ENCODE data around the gene SH3BP5L.

Gene SH3BP5L

DNA sequence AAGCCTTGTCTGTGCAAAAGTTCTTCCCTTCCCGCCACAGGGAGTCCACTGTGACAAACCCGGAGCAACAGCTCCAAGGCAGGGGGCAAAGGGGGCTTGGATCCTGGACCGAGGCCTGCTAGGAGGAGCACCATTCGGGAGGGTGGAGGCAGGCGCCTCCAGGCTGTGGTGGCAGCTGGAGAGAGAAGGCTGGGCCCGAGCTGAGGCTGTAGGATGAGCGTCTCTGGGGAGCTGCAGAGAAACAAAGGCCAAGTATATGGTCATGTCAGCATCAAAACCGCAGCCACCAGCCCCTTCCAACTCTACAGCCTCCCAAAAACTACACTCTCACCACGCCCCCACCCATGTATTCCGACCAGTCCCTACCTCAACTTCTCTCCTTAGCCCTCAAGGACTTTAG is 579 bp downstream of the SH3BP5L start:
- no peak for DNase-seq

DNA sequence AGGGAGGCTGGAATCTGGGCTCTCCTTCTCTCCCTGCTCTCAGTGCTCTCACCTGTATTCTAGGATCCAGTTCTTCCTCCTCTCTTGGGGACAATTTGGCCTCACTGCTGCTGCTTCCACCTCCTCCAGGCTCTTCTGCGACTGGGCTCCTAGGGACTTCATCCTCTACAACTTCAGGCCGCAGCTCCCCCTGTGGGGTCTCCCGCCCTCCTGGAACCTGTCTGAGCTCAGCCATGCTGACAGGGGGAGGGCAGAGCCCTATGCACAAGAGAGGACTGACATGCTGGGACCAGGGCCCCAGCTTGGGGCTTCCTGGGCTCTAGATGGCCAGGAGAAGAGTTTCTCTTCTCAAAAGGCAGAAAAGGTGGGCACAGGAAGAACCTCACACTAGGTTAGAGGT is 1.0 kb downstream of the SH3BP5L start:
- DNase-seq: no peak

DNA sequence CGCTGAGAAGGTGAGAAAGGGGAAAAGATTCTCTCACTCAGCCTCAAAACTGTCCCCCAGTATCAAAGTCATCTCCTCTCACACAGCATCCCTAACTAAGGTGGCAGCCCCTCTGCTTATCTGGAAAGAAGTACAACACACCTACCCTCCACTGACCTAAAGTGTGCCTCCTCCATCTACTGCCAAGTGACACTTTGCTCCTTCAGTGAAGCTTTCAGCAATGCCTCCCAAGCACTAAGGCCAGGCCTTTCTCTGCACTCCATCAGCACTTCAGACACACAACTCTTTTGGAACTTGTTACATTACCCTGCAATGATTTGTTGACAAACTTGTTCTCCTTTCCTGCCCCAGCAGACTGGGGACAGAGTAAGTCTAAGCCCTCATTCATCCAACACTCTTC is 1.4 kb downstream of the SH3BP5L start:
- no peak for DNase-seq

DNA sequence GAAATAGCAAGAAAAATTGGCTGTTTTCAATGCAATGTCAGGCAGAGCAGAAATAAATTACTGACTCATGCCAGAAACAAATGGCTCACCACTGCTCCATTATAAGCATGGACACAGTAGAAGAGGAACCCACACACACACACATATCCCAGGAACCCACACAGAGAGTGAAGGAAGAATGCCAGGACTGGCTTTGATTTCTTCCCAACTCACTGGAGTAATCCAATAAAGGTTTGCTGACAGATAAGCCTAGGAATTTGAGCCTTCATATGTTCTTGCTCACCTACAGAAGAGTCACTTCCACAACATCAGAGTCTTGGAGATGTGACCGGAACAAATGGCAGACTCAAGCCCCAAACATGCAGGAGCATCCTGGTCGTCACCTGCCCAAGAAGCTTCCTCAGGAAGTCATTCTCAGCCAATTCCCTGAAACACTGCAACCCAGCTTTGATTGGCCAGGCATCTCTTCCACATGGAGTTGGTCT is 2.2 kb downstream of the SH3BP5L start:
- peak; percentile 54 for DNase-seq

DNA sequence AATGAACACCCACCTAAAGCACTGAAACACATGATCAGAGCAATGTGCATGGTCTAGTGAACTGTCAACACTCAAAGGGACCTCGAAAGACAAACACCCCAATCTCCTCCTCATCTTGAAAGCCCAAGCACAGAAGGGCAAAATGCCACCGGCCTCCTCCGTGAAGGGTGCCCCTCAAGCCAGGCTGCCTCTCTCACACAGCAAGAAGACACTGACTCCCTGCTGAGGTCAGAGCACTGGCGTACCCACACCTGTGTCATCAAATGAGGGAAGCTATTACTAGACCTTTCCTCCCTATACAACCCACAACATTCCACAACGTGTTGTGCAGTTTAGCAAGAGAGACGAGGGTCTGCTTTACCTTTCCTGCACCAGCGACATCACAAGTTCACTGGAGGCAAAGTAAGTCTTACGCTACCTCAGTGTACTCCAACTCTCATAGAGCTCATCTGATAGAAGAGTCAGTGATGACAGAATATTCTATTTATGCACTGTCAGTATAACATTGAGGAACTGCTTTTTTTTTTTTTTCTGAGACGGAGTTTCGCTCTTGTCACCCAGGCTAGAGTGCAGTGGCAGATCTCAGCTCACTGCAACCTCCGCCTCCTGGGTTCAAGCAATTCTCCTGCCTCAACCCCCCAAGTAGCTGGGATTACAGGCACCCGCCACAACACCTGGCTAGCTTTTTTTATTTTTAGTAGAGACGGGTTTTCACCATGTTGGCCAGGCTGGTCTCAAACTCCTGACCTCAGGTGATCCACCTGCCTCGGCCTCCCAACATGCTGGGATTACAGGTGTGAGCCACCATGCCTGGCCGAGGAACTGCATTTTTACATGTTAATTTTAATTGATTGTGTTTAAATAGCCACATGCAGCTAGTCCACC is 3.3 kb downstream of the SH3BP5L start:
- no peak for DNase-seq

DNA sequence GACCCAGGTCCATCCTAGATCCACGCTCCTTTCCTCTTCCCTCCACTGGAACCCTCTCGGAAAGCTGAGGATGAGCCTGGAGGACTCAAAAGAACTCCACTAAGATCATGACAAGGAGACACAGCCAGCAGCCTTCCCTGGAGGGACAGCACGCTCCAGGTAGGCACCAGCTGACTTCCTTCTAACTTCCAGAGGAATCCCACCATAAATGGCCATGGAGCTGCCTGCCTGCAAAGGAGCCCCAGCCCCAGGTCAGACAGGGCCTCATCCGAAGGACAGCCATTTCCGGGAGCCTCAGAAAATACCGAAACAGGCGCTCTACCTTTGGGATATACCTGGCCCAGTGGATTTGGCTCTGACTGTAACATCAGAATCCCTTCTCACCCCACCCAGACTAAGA is 4.1 kb downstream of the SH3BP5L start:
- DNase-seq: no peak

DNA sequence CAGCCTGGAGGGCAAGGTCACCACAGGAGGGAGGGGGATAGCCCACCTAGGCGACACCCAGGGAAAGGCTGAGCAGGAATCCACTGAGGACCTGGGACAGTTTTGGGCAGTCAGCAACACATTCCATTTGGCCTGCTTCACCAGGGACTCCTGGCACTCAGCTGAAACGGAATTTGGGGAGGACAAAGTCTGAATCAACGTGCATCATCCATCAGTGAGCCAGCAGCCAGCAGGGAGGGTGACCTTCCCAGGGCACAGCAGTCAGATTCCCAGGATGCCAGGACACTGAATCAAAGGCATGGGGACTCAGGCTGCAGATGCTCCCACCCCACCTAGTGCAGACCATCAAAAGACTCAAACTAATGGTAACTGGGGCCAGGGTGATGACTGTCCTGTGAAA is 4.6 kb downstream of the SH3BP5L start:
- no peak for DNase-seq

DNA sequence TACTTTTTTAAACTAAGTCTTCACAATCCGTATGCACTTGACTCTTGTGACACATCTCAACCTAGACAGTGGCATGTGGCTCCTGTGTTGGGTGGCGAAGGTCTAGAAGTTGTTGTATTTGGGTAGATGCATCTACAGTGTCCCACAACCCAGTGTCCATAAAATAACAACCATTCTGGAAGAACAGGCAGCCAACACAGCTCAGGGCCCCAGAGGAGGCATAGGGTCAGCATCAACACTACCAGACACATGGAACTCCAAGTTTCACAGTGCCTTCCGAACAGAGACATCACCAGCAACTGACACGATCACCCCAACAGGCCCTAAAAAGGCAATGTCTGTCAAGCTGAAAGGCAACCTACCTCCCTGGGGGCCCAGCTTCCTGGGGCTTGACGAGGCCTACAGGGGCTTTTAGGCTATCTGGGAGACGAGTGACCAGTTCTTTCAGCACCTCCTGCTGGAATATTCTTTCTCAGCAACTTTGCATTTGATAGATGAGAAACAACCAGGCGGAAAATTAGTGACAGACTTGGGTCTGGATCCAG is 5.6 kb downstream of the SH3BP5L start:
- DNase-seq: no peak

DNA sequence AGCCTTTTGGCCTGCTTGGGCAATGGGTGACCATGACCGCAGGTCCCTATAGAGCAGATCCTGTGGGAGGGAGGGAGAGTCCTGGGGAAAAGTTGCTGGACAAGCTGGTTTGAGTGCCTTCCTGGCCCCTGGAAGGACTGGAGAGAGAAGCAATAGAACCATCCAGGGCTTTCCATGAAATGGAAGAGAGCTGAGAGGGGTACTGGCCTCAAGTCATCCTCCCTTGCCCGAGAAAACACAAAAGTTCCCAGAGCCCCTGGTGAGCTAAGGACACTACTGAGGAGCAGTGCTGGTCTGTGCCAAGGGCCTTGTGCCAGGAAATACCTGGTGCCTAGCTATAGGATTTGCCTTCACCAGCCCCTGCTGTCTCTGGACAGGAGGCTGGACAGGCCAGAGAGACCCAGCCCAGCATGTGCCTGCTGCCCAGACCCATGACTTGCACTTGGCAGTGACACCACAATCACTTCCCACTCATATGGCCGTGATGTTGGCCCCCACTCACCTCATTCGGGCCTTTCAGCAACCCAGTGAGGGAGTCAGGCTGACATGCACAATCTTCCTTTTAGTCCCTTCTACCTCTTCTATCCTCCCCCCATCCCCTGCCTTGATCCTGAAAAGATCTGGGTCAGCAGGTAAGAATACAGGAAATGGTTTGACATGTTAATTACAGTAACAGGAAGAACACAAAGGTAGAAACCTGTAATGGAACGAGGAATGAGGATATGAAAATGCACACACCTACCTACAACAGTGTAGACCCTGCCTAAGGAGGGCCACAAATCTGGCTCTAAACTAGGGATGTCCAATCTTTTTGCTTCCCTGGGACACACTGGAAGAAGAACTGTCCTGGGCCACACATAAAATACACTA is 7.0 kb downstream of the SH3BP5L start:
- no peak for DNase-seq

DNA sequence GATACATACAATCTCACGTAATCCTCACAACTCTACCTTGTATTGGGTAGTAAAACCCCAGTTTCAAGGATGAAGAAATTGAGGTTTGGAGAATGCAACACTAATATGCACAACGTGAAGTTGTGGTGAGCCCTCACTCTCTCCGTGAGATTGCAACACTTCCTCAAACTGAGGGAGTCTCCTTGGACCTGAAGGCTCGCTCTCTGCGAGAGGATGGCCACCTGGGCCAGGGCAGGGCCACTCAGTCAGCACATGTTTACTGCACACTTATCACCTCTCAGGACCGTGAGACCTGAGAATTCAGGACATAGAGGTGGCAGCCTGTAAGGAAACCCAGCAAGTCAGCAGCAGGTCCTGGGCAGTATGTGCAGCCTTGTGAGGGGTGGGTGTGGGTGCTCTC is 8.7 kb downstream of the SH3BP5L start:
- no peak for DNase-seq

DNA sequence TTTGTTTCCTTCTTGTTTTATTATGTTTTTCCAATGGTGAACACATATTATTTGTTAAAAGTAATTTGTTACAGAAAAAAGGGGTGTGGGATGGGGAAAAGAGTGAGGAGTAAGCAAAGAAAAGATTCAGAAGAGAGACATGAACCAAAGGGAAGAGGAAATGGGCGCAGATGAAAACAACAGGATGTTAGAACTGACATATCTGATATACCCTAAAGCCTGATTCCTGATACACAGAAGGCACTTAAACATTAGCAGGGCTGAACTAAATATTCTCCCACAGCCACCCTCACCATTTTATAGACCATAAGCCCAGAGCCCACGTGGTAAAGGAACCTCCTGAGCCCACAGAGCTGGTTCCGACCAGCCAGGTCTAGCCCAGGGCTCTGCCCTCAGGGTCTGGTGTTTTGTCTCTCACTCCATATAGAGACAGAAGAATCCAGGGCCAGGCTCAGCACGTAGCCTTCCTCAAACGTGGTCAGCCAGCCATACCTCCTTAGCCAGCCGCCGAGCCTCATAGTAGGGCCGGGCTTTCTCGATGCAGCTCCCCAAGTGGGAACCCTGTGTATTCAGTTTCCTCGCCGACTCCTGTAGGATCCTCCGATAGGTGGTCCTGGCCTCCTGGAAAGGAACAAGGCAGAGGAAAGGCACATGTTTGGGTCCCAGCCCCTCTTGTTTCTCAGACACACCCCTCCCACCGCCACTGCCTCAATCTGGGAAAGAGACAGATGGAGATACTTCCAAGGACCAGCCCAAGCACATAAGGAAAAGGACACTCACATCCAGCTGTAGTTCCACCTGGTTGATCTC is 9.5 kb downstream of the SH3BP5L start:
- DNase-seq: no peak

DNA sequence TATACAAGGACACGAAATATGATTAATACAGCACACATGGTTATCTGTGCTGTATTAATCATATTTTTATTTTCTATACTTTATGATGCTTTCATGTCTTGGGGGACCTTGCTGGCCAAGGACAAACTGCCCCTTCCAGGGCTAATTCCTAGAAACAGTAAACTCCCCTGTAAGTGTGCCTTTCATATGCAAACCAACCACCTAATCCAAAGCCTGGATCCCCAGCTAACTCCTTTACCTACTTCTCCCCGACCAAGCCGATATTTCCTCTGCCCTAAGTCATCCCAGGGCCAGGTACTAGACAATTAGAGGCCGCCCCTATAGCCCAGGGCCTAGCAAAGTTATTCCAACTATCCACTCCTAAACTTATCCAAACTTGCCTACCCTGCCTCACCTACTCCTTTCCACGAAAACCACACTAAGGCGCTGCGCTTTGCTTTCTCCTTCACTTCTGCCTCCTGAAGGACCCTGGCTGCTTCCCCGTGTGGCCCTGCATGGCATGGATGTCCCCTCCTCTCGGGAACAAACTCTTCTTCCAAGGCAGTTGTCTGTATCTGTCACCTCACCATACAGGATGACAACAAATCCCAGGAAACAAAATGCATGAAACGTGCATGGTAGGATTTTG is 10.2 kb downstream of the SH3BP5L start:
- DNase-seq: no peak

DNA sequence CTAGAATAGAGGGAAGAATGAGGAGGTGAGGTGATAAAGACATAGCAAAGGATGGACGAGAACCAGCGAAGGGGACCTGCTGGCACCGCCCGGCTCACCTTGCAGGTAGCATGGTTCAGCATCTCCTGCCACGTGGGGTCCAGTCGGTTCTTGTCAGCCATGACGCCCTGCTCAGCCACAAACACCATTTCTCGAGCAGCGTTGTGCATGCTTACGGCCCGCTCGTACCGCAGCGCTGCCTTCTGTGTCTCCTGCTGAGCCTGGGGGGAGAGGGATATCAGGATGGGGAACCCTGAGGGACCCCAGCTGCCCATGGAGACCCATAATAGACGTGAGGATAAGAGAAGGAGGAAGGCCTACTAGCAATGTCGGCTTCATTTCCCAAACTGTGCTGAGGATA is 11.4 kb downstream of the SH3BP5L start:
- DNase-seq: no peak

DNA sequence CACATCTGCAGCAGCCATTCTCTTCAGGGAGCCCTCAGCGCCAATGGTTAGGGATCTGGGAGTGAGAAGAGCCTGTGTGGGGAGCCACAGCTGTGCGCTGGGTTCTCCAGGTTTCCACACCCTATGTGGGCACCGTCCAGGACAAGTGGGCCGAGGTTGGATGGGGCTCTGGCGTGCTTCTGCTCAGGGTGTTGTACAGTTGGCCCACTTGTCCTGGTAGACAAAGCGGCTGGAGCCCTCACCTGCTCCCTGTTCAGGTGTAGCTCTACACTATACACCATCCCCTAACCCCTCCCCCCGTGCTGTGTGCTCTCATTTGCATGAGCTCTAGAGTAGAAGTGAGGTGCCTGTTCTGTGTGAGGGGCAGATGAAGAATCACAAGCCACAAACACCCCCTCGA is 12.2 kb downstream of the SH3BP5L start:
- no peak for DNase-seq

DNA sequence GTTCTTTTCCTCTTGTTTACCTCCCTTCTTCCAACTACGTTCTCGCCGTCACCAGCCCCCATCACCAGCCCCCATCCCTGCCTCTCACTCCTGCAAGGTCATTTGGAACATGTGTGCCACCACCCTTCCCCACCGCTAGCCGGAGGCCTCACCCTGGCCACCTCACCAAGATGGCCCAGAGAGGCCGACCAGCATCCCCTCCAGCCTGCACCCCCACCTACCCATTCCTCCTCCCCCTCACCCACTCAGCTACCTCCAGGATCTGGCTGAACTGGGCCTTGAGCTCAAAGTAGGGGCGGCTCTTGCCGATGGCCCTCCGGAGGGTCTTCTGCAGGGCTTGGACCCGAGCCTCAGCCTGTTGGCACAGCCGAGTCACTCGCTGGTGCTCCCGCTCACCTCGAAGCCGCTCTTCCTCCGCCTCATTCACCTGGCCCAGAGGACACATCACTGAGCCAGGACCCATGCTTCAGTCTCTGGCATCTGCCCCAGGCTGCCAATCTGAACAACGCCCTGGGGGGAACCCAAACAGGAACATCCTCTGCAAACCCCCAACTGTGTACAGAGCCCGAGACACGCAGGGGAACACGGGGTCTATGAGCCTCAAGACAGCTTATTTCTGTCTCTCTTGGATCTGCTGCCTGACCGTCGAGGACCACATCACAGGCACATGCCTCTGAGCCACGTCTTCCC is 12.8 kb downstream of the SH3BP5L start:
- no peak for DNase-seq

DNA sequence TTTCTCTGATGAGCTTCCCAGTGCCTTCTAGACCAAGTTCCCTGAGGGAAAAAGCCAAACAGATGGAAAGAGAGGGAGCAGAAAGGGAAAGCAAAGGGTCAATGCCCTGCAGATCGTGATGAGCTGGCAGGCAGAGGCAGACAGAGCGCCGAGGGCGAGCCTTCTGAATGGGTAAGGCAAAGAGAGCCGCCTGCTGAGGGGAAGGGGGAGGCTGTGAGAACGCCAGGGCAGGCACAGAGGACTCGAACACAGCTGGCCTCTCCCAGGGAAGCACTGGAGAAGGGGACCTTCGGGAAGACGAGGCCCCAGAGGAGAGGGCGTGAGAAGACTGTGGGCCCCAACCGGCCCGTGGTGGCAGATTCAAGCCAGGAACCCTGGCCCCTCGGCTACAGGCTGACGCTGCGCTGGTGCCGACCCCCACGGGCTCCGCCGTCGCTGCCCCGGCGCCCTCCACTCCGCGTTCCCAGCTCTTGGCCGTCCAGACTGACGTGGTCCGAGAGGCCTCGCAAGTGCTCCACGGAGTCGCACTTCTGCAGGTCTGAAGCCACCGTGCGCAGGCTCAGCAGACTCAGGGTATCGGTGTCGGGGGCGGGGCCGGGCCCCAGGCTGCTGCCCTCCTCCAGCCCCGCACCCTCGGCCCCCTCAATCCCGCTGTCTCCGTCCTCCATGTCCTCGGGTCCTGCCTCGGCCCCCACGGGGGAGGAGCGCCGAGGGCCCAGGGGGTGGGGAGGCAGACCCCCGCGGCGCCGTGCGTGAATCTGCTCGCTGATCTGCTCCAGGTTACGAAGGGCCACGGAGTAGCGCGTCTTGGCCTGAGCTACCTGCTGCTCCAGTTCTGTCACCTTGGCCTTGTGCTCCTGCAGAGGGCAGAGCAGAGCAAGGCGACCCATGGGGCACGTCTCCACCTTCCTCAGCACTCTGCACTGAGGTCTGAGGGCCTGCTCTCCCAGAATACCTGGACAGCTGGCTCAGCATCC is 13.9 kb downstream of the SH3BP5L start:
- peak; percentile 24 for DNase-seq

DNA sequence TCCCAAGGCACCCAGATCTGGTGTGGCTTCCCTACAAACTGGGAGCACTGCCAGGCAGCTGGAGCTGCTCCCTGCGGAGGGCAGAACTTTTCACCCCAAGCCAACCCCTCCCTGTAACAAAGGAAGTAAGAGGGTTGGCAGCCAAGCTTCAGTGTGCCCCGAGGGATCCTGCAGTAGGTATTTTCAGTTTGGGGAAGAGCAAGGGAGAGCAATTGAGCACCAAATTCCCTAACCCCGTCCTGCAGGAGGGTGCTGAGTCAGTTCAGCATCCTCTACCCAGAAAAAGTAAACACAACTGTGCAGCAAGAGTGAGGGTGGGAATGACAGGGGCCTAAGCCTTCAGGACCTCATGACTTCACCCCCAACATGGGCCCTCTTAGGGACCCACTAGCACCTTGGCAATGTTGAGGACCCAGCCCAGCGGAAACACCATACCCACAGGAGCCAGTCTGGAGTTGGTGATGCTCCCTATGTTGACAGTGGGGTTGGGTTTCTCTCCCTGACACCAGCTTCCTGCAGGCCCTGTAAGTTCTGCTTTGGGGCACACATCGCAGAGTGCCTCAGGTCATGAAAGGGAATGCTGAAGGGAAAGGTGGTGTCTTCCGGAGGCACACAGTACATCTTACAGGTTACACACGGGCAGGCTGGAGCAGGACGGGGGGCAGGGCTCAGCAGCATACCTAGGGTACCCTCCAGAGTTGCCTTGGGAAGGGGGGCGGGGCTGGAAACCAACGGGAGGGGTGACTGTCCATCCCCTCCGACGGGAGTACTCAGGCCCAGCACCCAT is 14.8 kb downstream of the SH3BP5L start:
- DNase-seq: no peak

DNA sequence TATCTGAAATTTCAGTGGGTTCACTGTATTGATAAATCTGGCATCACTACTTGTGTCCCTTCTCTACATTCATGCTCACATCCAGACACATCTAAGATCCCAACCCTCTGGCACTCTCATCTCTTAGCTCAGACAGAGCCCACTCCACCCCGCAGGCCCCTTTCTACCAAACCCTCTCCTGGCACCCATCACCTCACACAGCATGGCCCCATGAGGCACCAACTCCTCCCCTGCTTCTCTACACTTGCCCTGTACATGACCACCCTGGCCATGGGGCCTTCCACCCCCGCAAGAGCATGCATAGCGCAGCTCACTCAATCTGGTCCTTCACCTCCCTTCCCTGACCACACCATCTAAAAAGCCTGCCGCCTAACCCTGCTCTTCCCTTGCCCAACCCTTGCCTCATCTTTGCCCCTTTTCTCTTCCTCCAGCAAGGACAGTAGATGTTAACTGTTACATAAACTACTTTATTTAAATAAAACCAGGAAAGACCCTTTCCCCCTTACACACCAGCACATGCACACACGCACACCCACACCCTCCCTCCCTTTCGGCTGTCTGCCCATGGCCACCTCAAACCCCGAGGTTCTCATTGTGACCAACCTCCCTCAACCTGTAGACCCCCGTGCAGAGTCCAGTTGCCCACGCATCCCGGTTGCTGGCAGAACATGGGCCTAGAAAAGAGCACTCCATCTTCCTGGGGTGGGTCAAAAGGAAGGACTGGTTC is 15.6 kb downstream of the SH3BP5L start:
- no peak for DNase-seq

DNA sequence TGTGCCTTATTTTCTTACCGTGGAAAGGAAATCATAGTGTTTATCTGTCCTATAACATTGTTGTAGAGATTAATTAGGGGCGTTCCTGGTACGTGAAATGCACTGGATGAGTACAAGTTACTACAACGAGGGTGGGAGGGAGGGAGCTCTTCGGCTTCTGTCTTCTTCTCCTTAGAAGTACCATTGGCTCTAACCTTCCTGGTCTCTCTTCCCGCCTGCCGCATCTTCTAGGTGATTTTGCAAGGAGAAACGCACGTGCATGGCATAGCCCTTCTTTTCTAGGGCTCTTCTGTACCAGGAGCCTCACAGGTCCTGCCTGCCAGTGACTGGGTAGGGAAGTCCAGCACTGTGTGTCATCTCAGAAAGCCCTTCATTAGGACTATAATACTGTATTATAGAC is 16.8 kb downstream of the SH3BP5L start:
- DNase-seq: no peak

All from NCI-H82 (cell line).